ENCODE data around the gene MRGPRD.

MRGPRD gene

GRCh38 chr11:68992743-68993255 lies 12.0 kb upstream of the MRGPRD start:
- no peak overlapping the region for H3K4me3 ChIP-seq (ENCODE audit: low read depth, low read length)
- no peak for TF ChIP-seq CTCF (IDR thresholded peaks at IDR 0.05; ENCODE audit: borderline replicate concordance, insufficient read depth, low read depth, low read length)

GRCh38 chr11:68990995-68991780 lies 10.4 kb upstream of the MRGPRD start:
- TF ChIP-seq CTCF (IDR thresholded peaks at IDR 0.05; ENCODE audit: borderline replicate concordance, insufficient read depth, low read depth, low read length), result no peak
- H3K4me3 ChIP-seq (ENCODE audit: low read depth, low read length), result no peak overlapping the region

- no peak overlapping the region for H3K4me3 ChIP-seq (ENCODE audit: low read depth, low read length)
- no peak for TF ChIP-seq CTCF (IDR thresholded peaks at IDR 0.05; ENCODE audit: borderline replicate concordance, insufficient read depth, low read depth, low read length)
Measured at GRCh38 chr11:68989936-68990606, 9.3 kb upstream of the MRGPRD start.

- no peak for TF ChIP-seq CTCF (IDR thresholded peaks at IDR 0.05; ENCODE audit: borderline replicate concordance, insufficient read depth, low read depth, low read length)
- H3K4me3 ChIP-seq (ENCODE audit: low read depth, low read length), result no peak overlapping the region
Measured at GRCh38 chr11:68988491-68988890, 7.7 kb upstream of the MRGPRD start.

GRCh38 chr11:68987211-68987610 lies 6.4 kb upstream of the MRGPRD start:
- TF ChIP-seq CTCF (IDR thresholded peaks at IDR 0.05; ENCODE audit: borderline replicate concordance, insufficient read depth, low read depth, low read length), result no peak
- H3K4me3 ChIP-seq (ENCODE audit: low read depth, low read length), result no peak overlapping the region

- TF ChIP-seq CTCF (IDR thresholded peaks at IDR 0.05; ENCODE audit: borderline replicate concordance, insufficient read depth, low read depth, low read length), result no peak
- no peak overlapping the region for H3K4me3 ChIP-seq (ENCODE audit: low read depth, low read length)
Measured at GRCh38 chr11:68983801-68984200, 3.0 kb upstream of the MRGPRD start.
